H9 (cell line): Measurements from ENCODE around the gene OVCH2. TPM values are rescaled to one million over a fixed set of nuclear protein-coding genes. Genes with fewer than 3 reads are reported as not detected.

ENCODE experiments used
- DNase-seq: peaks from one replicate; pipeline ENCODE4 v3.0.0-alpha.2; 2017
- H2AFZ ChIP-seq: one replicate; pipeline ENCODE4 v1.6.1; 2013; ENCODE audit warnings: mild to moderate bottlenecking, low read length, control low read depth, moderate library complexity
- H2AK5ac ChIP-seq: 2 replicates; pipeline ENCODE4 v1.6.1; 2013; ENCODE audit warnings: low read length, control low read depth, mixed read lengths; ENCODE audit not compliant: insufficient read length
- H2BK120ac ChIP-seq: one replicate; pipeline ENCODE4 v1.6.1; 2013; ENCODE audit warnings: low read depth, mild to moderate bottlenecking, low read length, control low read depth, inconsistent platforms; ENCODE audit not compliant: poor library complexity, severe bottlenecking
- H2BK12ac ChIP-seq: 2 replicates; pipeline ENCODE4 v1.6.1; 2013; ENCODE audit warnings: low read length, control low read depth, mixed read lengths, low read depth; ENCODE audit not compliant: insufficient read length
- H2BK15ac ChIP-seq: 2 replicates; pipeline ENCODE4 v1.6.1; 2013; ENCODE audit warnings: low read depth, low read length, control low read depth
- H2BK20ac ChIP-seq: one replicate; pipeline ENCODE4 v1.6.1; 2013; ENCODE audit warnings: low read depth, mild to moderate bottlenecking, low read length, control low read depth, inconsistent platforms; ENCODE audit not compliant: poor library complexity, severe bottlenecking
- H2BK5ac ChIP-seq: 2 replicates; pipeline ENCODE4 v1.6.1; 2013; ENCODE audit warnings: low read length, control low read depth, mixed read lengths; ENCODE audit not compliant: insufficient read length
- H3K14ac ChIP-seq: 2 replicates; pipeline ENCODE4 v1.6.1; 2013; ENCODE audit warnings: low read length, control low read depth; ENCODE audit not compliant: insufficient read depth
- H3K18ac ChIP-seq: 2 replicates; pipeline ENCODE4 v1.6.1; 2013; ENCODE audit warnings: low read depth, mild to moderate bottlenecking, mixed read lengths, low read length, control low read depth; ENCODE audit not compliant: insufficient read length
- H3K23ac ChIP-seq: 2 replicates; pipeline ENCODE4 v1.6.1; 2013; ENCODE audit warnings: low read length, control low read depth, mixed read lengths, low read depth; ENCODE audit not compliant: insufficient read length
- H3K23me2 ChIP-seq: 2 replicates; pipeline ENCODE4 v1.6.1; 2013; ENCODE audit warnings: low read depth, mild to moderate bottlenecking, mixed read lengths, low read length, control low read depth; ENCODE audit not compliant: insufficient read length, poor library complexity, severe bottlenecking
- H3K27ac ChIP-seq: 2 replicates; pipeline ENCODE4 v1.5.1; 2013; ENCODE audit warnings: low read length, control low read depth, mixed read lengths, low read depth; ENCODE audit not compliant: insufficient read length
- H3K27me3 ChIP-seq: 2 replicates; pipeline ENCODE4 v1.6.1; 2013; ENCODE audit warnings: low read length, control low read depth, inconsistent platforms; ENCODE audit not compliant: insufficient read depth
- H3K4ac ChIP-seq: 2 replicates; pipeline ENCODE4 v1.6.1; 2013; ENCODE audit warnings: low read depth, mild to moderate bottlenecking, control low read depth, inconsistent platforms, low read length, moderate library complexity
- H3K4me1 ChIP-seq: 2 replicates; pipeline ENCODE4 v1.6.1; 2013; ENCODE audit warnings: low read length, control low read depth, inconsistent platforms; ENCODE audit not compliant: insufficient read depth
- H3K4me2 ChIP-seq: 2 replicates; pipeline ENCODE4 v1.6.1; 2013; ENCODE audit warnings: low read length, control low read depth, mixed read lengths; ENCODE audit not compliant: insufficient read length, insufficient read depth
- H3K56ac ChIP-seq: 2 replicates; pipeline ENCODE4 v1.6.1; 2013; ENCODE audit warnings: low read depth, mild to moderate bottlenecking, mixed read lengths, low read length, control low read depth; ENCODE audit not compliant: insufficient read length
- H3K79me1 ChIP-seq: 2 replicates; pipeline ENCODE4 v1.6.1; 2013; ENCODE audit warnings: low read depth, mild to moderate bottlenecking, moderate library complexity, low read length, control low read depth, inconsistent platforms; ENCODE audit not compliant: insufficient read depth, poor library complexity, severe bottlenecking
- H3K79me2 ChIP-seq: 2 replicates; pipeline ENCODE4 v1.6.1; 2013; ENCODE audit warnings: low read length, control low read depth, inconsistent platforms; ENCODE audit not compliant: insufficient read depth
- H3K9ac ChIP-seq: 2 replicates; pipeline ENCODE4 v1.6.1; 2013; ENCODE audit warnings: low read length, control low read depth, mixed read lengths; ENCODE audit not compliant: insufficient read length; ENCODE audit errors: extremely low read depth
- H3K9me3 ChIP-seq: one replicate; pipeline ENCODE4 v1.6.1; 2013; ENCODE audit warnings: low read depth, low read length, inconsistent platforms; ENCODE audit not compliant: control insufficient read depth
- H3T11ph ChIP-seq: one replicate; pipeline ENCODE4 v1.6.1; 2013; ENCODE audit warnings: mild to moderate bottlenecking, low read length, control low read depth, inconsistent platforms
- H4K20me1 ChIP-seq: one replicate; pipeline ENCODE4 v1.6.1; 2013; ENCODE audit not compliant: control insufficient read depth, insufficient read length, insufficient read depth
- H4K5ac ChIP-seq: 2 replicates; pipeline ENCODE4 v1.6.1; 2013; ENCODE audit warnings: low read depth, mild to moderate bottlenecking, mixed read lengths, low read length, control low read depth; ENCODE audit not compliant: insufficient read length
- H4K8ac ChIP-seq: replicated peaks from 2 replicates; pipeline ENCODE4 v1.6.1; 2013; ENCODE audit warnings: low read length, control low read depth, mixed read lengths, low read depth; ENCODE audit not compliant: insufficient read length
- H4K91ac ChIP-seq: 2 replicates; pipeline ENCODE4 v1.6.1; 2013; ENCODE audit warnings: low read depth, mild to moderate bottlenecking, moderate library complexity, mixed read lengths, low read length, control low read depth; ENCODE audit not compliant: insufficient read length
- H3K27ac Mint-ChIP-seq, 3 experiments: 2 replicates in 2 of 3; 3 replicates in 1 of 3; pipeline ENCODE4 v1.8.0; 2020 to 2021; ENCODE audit warnings: mixed read lengths in 3 of 3, mild to moderate bottlenecking in 1 of 3, moderate library complexity in 1 of 3
- H3K27me3 Mint-ChIP-seq: 2 replicates; pipeline ENCODE4 v1.8.0; 2021; ENCODE audit warnings: low read depth, mild to moderate bottlenecking, moderate library complexity, mixed read lengths
- H3K36me3 Mint-ChIP-seq, 3 experiments: 2 replicates in 2 of 3; 3 replicates in 1 of 3; pipeline ENCODE4 v1.8.0; 2020 to 2021; ENCODE audit warnings: low read depth in 3 of 3, mixed read lengths in 3 of 3; ENCODE audit not compliant: insufficient read depth in 1 of 3
- H3K4me1 Mint-ChIP-seq, 2 experiments: 2 replicates each; pipeline ENCODE4 v1.8.0; 2020; ENCODE audit warnings: mixed read lengths in 2 of 2
- H3K4me3 Mint-ChIP-seq, 2 experiments: 2 replicates in 1 of 2; 3 replicates in 1 of 2; pipeline ENCODE4 v1.8.0; 2020 to 2021; ENCODE audit warnings: mild to moderate bottlenecking in 2 of 2, mixed read lengths in 2 of 2, moderate library complexity in 1 of 2
- H3K9me3 Mint-ChIP-seq, 2 experiments: 2 replicates in 1 of 2; 3 replicates in 1 of 2; pipeline ENCODE4 v1.8.0; 2020; ENCODE audit warnings: mild to moderate bottlenecking in 2 of 2, mixed read lengths in 2 of 2, moderate library complexity in 1 of 2
- WGBS: extraction: QIAGEN DNeasy Blood & Tissue Kit; methylation state at CpG from one replicate; pipeline ENCODE4 v1.1.7; 2013; ENCODE audit warnings: missing lambda C conversion rate, low lambda C conversion rate, mixed read lengths; ENCODE audit not compliant: insufficient read length; ENCODE audit errors: extremely low coverage; 5-methylcytosine and 5-hydroxymethylcytosine counted together
- total RNA-seq: library from RNA; stranded (reverse); gene quantifications from 2 replicates; pipeline ENCODE4 v1.2.1, GENCODE V29; 2021
- TF ChIP-seq, protein P1 (sequence below): fragments of 200-600 bp; sonication (generic); conservative IDR thresholded peaks from 3 replicates; pipeline ENCODE4 v1.8.0; 2021; ENCODE audit warnings: antibody characterized with exemption, mild to moderate bottlenecking

The OVCH2 gene
- total RNA-seq, 1 experiment from 2014 or later: 0.46 TPM

DNA sequence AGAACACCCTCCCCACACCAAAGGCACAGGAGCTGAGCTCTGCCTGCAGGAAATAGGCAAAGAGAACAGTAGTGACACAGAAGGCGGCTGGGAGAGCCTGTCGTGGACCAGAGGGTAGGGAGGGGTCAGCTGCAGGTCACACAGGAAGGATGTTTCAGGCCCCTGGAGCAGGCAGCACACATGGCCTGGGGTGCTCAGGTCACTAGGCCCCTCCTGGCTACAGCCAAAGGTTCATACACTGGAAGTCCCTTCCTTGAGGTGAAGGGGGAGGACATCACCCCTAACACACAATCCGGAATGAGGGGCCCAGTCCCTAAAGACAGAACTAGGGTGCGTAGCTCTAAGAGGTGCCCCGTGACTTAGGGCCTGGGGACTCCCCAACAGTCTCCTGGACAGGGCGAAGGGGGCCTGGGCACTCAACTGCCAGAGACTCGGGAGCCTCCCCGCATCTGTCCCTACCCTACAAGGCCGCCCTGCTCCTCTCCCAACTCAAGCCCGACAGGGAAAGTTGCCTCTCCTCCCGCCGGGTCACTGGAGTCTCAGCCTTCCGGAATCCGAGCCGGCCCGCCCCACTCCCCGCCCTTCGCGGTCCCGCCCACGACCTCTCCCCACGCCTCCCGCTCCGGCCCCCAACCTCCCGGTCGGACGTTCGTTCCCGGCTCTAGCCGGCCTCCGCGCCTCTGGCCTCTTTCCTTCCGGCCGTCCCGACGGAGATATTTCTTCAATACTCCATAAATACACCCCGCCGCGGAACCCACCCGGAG, 33.1 kb downstream of the OVCH2 start, which contains the start of gene CYB5R2:
Gene CYB5R2, minus strand, starts transcription at position 541 of the 764 bp plus-strand sequence. CDS start 675 bp downstream, outside the sequence.
- Histone ChIP-seq H3K18ac (peak within 1 kb of the TSS; percentile 98), H3K56ac (no peak within 1 kb of the TSS), H2BK120ac (no peak within 1 kb of the TSS), H3K23ac (no peak within 1 kb of the TSS), H2AK5ac (no peak within 1 kb of the TSS), H3K79me2 (no peaks in the 10 kb centered on the region), H3K23me2 (peaks cover 10% of the 10 kb centered on the region), H3K4me1 (peaks cover 5% of the 10 kb centered on the region; the same call in 1 of the 2 replicates), H3K4ac (peak within 1 kb of the TSS; percentile 43; the same call in 1 of the 2 replicates), H2BK5ac (no peak within 1 kb of the TSS), H3K79me1 (no peaks in the 10 kb centered on the region), H4K20me1 (peaks cover 2% of the 10 kb centered on the region), H2BK15ac (no peak within 1 kb of the TSS), H2AFZ (no peak within 1 kb of the TSS), H3K9ac (peak within 1 kb of the TSS; percentile 79), H3K14ac (peak within 1 kb of the TSS; percentile 98), H4K91ac (no peak within 1 kb of the TSS), H4K8ac (no peak within 1 kb of the TSS), H3K4me2 (peak within 1 kb of the TSS; percentile 53), H3T11ph (peak within 1 kb of the TSS; percentile 22), H2BK20ac (no peak within 1 kb of the TSS), H2BK12ac (no peak within 1 kb of the TSS), H3K9me3 (no peaks in the 10 kb centered on the region), H3K27ac (no peak within 1 kb of the TSS), H3K27me3 (no peaks in the 10 kb centered on the region), H4K5ac (no peak within 1 kb of the TSS)
- Mint-ChIP-seq H3K36me3 (peaks cover 9 to 39% (median 26%) of the 10 kb centered on the region in 3 experiments), H3K27me3 (peaks cover 6% of the 10 kb centered on the region), H3K9me3 (no peaks in the 10 kb centered on the region), H3K27ac (peak within 1 kb of the TSS in 2 of 3 experiments; percentile 92 to 96; a peak in 4 of 7 replicates), H3K4me1 (peaks cover 55 to 60% of the 10 kb centered on the region in 2 experiments), H3K4me3 (peak within 1 kb of the TSS; percentile 78 to 89)
- WGBS: no CpG with 5 or more reads among the region's 40 CpGs
- peak; percentile 81 for DNase-seq
- TF ChIP-seq, protein P1, sequence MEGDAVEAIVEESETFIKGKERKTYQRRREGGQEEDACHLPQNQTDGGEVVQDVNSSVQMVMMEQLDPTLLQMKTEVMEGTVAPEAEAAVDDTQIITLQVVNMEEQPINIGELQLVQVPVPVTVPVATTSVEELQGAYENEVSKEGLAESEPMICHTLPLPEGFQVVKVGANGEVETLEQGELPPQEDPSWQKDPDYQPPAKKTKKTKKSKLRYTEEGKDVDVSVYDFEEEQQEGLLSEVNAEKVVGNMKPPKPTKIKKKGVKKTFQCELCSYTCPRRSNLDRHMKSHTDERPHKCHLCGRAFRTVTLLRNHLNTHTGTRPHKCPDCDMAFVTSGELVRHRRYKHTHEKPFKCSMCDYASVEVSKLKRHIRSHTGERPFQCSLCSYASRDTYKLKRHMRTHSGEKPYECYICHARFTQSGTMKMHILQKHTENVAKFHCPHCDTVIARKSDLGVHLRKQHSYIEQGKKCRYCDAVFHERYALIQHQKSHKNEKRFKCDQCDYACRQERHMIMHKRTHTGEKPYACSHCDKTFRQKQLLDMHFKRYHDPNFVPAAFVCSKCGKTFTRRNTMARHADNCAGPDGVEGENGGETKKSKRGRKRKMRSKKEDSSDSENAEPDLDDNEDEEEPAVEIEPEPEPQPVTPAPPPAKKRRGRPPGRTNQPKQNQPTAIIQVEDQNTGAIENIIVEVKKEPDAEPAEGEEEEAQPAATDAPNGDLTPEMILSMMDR: no peak
